ENCODE results near the gene MTA1. TPM values are rescaled to one million over a fixed set of nuclear protein-coding genes. Genes with fewer than 3 reads are reported as not detected.
A peak's percentile ranks its signal among the peaks of the same experiment; 100 is the strongest.

MTA1 gene
- 184 TPM for polyA plus RNA-seq (2012; ENCODE audit: insufficient read depth, insufficient read length)

DNA sequence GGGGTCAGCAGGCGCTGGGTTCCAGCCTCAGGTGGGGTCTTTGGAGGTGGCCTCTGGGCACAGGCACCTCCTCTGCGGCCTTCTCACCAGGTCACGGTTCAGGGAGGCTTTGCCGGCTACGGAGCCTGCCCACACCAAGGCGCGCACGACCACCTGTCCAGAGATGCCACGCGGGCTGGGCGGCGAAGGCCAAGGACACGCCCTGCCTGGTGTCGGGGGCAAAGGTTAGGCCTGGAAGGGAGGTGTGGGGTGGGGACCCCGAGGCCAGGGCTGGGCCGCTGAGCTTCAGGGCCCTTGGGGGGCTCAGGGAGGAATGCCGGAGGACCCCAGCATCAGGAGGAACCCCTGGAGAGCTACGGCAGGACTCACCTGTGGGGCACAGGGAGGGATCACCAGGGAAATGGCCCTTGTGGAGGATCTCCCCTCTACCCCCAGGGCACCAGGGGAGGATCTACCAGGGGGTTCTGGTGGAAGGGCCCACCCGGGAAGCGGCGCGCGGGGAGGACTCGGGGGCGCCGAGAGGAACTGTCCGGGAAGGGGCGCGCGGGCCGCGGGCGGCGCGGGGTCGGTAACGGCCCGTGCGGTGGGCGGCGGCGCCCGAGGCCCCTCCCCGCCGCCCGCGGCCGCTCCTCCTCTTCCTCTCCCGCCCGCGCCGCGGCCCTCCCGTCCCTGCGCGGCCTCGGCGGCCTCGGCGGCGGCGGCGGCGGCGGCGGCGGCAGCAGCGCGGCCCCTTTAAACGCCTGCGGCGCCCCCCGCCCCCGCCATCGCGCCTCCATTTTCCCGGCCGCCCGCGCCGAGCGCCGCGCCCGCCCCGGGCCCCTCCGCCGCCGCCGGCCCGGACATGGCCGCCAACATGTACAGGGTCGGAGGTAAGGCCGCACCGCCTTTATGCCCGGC is at the start of gene MTA1:
Gene MTA1 (plus strand): TSS at position 633 of the 897 bp plus-strand sequence. CDS start 209 bp downstream, at position 842.
- no peak for DNase-seq (ENCODE audit: low read depth, low spot score)
- H3K4me3 ChIP-seq (ENCODE audit: low read length): peak within 1 kb of the TSS; percentile 87

DNA sequence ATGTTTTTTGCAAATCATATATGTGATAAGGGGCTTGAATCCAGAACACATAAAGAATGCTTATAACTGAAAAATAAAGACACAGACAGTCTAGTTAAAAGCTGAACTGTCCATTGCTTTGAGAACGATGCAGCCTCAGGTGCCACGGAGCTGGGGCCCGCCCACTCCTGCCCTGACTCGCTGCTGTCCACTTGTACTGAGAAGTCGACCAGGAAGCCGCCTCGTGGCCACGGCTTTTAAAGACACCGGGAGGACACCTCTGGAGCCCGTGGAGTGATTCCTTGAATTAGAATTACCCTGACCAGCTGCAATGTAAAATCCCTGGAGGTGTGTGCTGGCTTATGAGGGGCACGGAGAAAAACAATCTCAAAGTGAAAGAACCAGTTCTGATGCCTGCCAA is 45.2 kb upstream of the MTA1 start:
- no peak for DNase-seq (ENCODE audit: low read depth, low spot score)
- no peak overlapping the region for H3K4me3 ChIP-seq (ENCODE audit: low read length)

DNA sequence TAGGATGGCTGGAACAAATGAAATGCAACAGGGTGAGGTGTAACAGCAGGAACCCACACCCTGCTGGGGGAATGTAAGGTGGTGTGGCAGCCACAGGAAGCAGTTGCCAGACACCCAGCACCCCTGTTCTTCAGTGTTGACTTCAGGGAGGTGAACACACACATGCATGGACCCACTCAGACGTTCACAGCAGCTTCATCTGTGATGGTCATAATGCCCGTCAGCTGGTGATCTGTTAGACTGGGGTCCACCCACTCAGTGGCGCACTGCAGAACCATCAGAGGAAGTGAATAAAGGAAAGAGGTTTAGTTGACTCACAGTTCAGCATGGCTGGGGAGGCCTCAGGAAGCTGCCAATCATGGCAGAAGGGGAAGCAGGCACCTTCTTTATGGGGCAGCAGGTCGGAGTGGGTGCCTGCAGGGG is 44.0 kb upstream of the MTA1 start:
- peak; percentile 23 for DNase-seq (ENCODE audit: low read depth, low spot score)
- H3K4me3 ChIP-seq (ENCODE audit: low read length): no peak overlapping the region

DNA sequence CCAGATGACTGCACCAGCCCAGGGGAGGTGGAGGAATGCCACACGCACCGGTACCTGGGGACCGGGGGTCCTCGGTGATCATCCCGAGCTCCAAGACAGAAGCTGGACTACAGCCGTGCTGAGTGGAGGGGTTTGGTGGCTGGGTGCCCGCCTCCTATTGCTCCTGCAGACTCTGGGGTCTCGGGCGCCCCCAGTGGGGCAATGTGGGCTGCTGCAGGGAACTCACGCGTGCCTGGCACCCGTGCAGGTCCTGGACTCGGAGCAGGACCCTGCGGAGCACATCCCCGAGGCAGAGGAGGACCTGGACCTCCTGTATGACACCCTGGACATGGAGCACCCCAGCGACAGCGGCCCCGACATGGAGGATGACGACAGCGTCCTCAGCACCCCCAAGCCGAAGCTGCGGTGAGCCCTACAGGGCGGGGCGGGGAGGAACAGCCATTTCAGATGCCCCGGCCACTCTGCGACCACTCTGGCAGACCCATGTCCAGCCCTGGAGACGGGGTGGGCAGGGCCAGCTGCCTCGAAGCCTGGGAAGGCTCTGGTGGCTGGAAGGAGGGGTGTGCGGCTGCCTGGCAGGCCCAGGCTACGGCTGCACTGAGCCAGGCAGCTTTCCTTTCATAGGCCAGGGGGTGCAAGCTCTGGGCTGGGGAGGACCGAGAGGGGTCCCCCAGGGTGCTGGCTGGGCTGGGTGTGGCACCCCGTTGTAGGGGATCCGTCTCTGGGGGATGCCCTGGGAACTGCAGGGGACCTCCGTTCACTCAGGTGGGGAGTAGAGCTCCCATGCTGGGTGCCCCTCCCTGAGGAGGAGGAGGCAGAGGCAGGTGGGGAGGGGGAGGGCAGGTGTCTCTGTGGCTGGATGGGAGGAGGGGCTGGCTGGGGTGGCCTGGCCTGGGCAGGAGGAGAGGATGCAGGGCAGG is 42.8 kb upstream of the MTA1 start:
- no peak for DNase-seq (ENCODE audit: low read depth, low spot score)
- H3K4me3 ChIP-seq (ENCODE audit: low read length): no peak overlapping the region

- DNase-seq (ENCODE audit: low read depth, low spot score): no peak
- no peak overlapping the region for H3K4me3 ChIP-seq (ENCODE audit: low read length)
Observed at GRCh38 chr14:105377555-105378182, 42.0 kb upstream of the MTA1 start.

DNA sequence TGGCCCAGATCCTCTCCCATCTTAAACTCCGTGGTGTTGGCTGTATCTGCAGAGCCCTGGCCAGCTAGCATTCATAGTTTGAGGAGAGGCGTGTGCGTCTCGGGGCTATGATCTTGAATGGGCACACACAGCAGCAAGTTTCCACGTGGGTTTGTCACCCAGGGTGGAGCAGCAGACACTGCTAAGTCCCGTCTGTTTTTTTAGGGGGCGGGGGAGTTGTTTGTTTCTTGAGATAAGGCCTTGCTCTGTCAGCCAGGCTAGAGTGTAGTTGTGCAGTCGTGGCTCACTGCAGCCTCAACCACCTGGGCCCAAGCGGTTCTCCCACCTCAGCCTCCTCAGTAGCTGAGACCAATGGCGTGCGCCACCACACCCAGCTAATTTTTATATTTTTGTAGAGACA is 41.4 kb upstream of the MTA1 start:
- H3K4me3 ChIP-seq (ENCODE audit: low read length): no peak overlapping the region
- DNase-seq (ENCODE audit: low read depth, low spot score): no peak

GRCh38 chr14:105378873-105379685 is 40.5 kb upstream of the MTA1 start:
- no peak for DNase-seq (ENCODE audit: low read depth, low spot score)
- H3K4me3 ChIP-seq (ENCODE audit: low read length): no peak overlapping the region

- no peak for DNase-seq (ENCODE audit: low read depth, low spot score)
- no peak overlapping the region for H3K4me3 ChIP-seq (ENCODE audit: low read length)
Observed at GRCh38 chr14:105379946-105380345, 39.7 kb upstream of the MTA1 start.

DNA sequence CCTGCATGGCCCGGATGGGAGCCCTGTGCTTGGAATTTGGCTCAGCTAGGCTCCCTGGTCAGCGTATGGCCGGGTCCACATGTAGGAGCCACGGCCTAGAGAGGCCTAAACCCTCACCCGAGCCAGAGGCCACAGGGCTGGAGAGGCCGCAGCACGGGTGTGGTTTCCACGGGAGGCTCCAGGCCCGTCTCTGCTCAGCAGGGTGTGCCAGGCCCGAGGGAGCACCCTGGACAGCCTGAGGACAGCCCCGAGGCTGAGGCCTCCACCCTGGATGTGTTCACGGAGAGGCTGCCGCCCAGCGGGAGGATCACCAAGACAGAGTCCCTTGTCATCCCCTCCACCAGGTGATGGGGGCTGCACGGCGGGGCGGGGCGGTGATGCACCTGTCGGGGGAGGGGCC is 38.9 kb upstream of the MTA1 start:
- DNase-seq (ENCODE audit: low read depth, low spot score): no peak
- H3K4me3 ChIP-seq (ENCODE audit: low read length): no peak overlapping the region

GRCh38 chr14:105381446-105382342 is 37.9 kb upstream of the MTA1 start:
- DNase-seq (ENCODE audit: low read depth, low spot score): no peak
- no peak overlapping the region for H3K4me3 ChIP-seq (ENCODE audit: low read length)

- H3K4me3 ChIP-seq (ENCODE audit: low read length): no peak overlapping the region
- no peak for DNase-seq (ENCODE audit: low read depth, low spot score)
Observed at GRCh38 chr14:105382343-105383082, 37.1 kb upstream of the MTA1 start.

- no peak overlapping the region for H3K4me3 ChIP-seq (ENCODE audit: low read length)
- no peak for DNase-seq (ENCODE audit: low read depth, low spot score)
Observed at GRCh38 chr14:105383083-105383730, 36.4 kb upstream of the MTA1 start.

DNA sequence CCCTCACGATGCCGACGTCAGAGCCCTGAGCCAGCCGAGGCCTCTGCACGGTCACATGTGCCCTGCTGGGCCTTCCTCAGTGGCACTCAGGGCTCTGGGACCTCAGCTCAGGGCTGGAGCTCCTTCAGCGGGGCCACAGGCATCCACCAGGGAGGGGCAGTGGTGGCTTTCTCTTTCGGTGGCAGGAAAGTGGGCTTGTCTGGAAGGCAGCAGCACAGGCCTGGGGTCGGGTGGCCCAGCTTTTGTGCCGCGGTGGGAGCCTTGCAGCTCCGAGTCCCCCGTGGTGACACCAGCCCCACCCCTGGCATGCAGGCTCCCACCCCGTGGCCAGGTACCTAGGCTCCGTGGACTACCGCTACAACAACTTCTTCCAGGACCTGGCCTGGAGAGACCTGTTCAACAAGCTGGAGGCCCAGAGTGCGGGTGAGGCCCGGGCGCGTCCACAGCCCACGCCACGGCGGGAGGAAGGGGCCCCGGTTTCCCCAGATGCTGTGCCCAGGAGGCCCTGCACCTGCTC is 35.5 kb upstream of the MTA1 start:
- no peak for DNase-seq (ENCODE audit: low read depth, low spot score)
- H3K4me3 ChIP-seq (ENCODE audit: low read length): no peak overlapping the region

- DNase-seq (ENCODE audit: low read depth, low spot score): no peak
- no peak overlapping the region for H3K4me3 ChIP-seq (ENCODE audit: low read length)
Observed at GRCh38 chr14:105384605-105385321, 34.9 kb upstream of the MTA1 start.

DNA sequence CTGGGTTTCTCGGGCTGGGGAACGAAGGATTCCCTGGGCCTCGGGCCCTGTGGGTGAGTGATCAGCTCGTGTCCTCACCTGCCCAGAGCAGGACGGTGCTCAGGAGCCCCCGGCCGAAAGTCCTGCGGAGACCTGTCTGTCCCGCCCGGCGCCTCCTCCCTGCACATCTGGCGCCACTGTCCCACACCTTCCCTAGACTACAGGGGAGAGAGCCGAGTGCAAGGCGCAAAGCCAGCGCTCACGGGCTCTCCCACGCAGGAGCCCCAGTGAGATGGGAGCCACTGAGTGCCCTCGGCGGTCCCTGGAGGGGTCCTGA is 34.3 kb upstream of the MTA1 start:
- no peak overlapping the region for H3K4me3 ChIP-seq (ENCODE audit: low read length)
- no peak for DNase-seq (ENCODE audit: low read depth, low spot score)
